Measurements from ENCODE around the gene ADGRG3.
"Not testable (repeated sequence)": the region's sequence is repeated elsewhere in the genome, so short reads cannot be mapped to it uniquely, and the experiment has no call there.

ADGRG3 gene

GRCh38 chr16:57727610-57728009, 59.5 kb downstream of the ADGRG3 start:
- no peak overlapping the region for H3K27ac ChIP-seq (replicated peaks)
- DNase-seq (ENCODE audit: low read depth in 1 of 2, low spot score in 1 of 2) = no peak
- H3K27me3 ChIP-seq (ENCODE audit: insufficient read depth, poor library complexity, severe bottlenecking) = no peaks in the 10 kb centered on the region
- TF ChIP-seq POLR2AphosphoS5 (IDR thresholded peaks at IDR 0.05; ENCODE audit: low read depth) = no peak
- no peak for TF ChIP-seq CTCF (IDR thresholded peaks at IDR 0.05; ENCODE audit: insufficient read depth, low read length)
- no peak for TF ChIP-seq REST (IDR thresholded peaks at IDR 0.05; ENCODE audit: insufficient replicate concordance, low read depth)
- no peak for TF ChIP-seq GABPA (IDR thresholded peaks at IDR 0.05; ENCODE audit: low read depth)
- TF ChIP-seq SPI1 (IDR thresholded peaks at IDR 0.05; ENCODE audit: borderline replicate concordance, low read depth) = no peak
- H3K4me3 ChIP-seq (replicated peaks; ENCODE audit: insufficient read depth, low read length) = no peak overlapping the region

GRCh38 chr16:57728336-57729181, 60.5 kb downstream of the ADGRG3 start:
- Histone ChIP-seq H3K4me3 (replicated peaks; ENCODE audit: insufficient read depth, low read length) (no peak overlapping the region), H3K27me3 (ENCODE audit: insufficient read depth, poor library complexity, severe bottlenecking) (no peaks in the 10 kb centered on the region), H3K27ac (replicated peaks) (no peak overlapping the region)
- no peak for TF ChIP-seq SPI1 (IDR thresholded peaks at IDR 0.05; ENCODE audit: borderline replicate concordance, low read depth)
- no peak for TF ChIP-seq POLR2AphosphoS5 (IDR thresholded peaks at IDR 0.05; ENCODE audit: low read depth)
- no peak for TF ChIP-seq CTCF (IDR thresholded peaks at IDR 0.05; ENCODE audit: insufficient read depth, low read length)
- no peak for TF ChIP-seq REST (IDR thresholded peaks at IDR 0.05; ENCODE audit: insufficient replicate concordance, low read depth)
- no peak for DNase-seq (ENCODE audit: low read depth in 1 of 2, low spot score in 1 of 2)

GRCh38 chr16:57729182-57729484, 61.0 kb downstream of the ADGRG3 start:
- no peak for TF ChIP-seq SPI1 (IDR thresholded peaks at IDR 0.05; ENCODE audit: borderline replicate concordance, low read depth)
- no peak for TF ChIP-seq POLR2AphosphoS5 (IDR thresholded peaks at IDR 0.05; ENCODE audit: low read depth)
- TF ChIP-seq CTCF (IDR thresholded peaks at IDR 0.05; ENCODE audit: insufficient read depth, low read length) = no peak
- no peak for TF ChIP-seq REST (IDR thresholded peaks at IDR 0.05; ENCODE audit: insufficient replicate concordance, low read depth)
- no peak for TF ChIP-seq GABPA (IDR thresholded peaks at IDR 0.05; ENCODE audit: low read depth)
- DNase-seq (ENCODE audit: low read depth in 1 of 2, low spot score in 1 of 2) = no peak

GRCh38 chr16:57729852-57730251, 61.7 kb downstream of the ADGRG3 start:
- not testable (repeated sequence) for DNase-seq (ENCODE audit: low read depth in 1 of 2, low spot score in 1 of 2); H3K4me3 ChIP-seq (replicated peaks; ENCODE audit: insufficient read depth, low read length); H3K27me3 ChIP-seq (ENCODE audit: insufficient read depth, poor library complexity, severe bottlenecking); H3K27ac ChIP-seq (replicated peaks)

More at GRCh38 chr16:57729182-57729484, 61.0 kb downstream of the ADGRG3 start:
- Histone ChIP-seq H3K4me3 (replicated peaks; ENCODE audit: insufficient read depth, low read length) (no peak overlapping the region), H3K27me3 (ENCODE audit: insufficient read depth, poor library complexity, severe bottlenecking) (no peaks in the 10 kb centered on the region), H3K27ac (replicated peaks) (no peak overlapping the region)
